Measurements from ENCODE around the gene GJB1.

The GJB1 gene

GRCh38 chrX:71178908-71179307 is 44.1 kb upstream of the GJB1 start:
- no peaks in the 10 kb centered on the region for H3K36me3 ChIP-seq (ENCODE audit: control insufficient read depth in 2 of 2, insufficient read depth in 1 of 2, low read length in 2 of 2)
- peaks cover 3% of the 10 kb centered on the region; the same call in 1 of the 2 replicates for H3K4me1 ChIP-seq (ENCODE audit: control insufficient read depth, insufficient read depth, low read length)
- ChIA-PET POLR2A (no interaction called here), CTCF (interaction anchor here (0.7 to 6.6 kb wide), 12 partner anchors 9 to 1712 kb away, joined by 3 to 40 read pairs (median 4); partner anchors contain the start of gene MED12)
- no peaks in the 10 kb centered on the region; the same call in 1 of the 2 replicates for H3K9me3 ChIP-seq (ENCODE audit: control insufficient read depth, insufficient read depth, low read depth, low read length)
- no peak overlapping the region for H3K4me3 ChIP-seq (ENCODE audit: low read depth, low read length)
- no peak overlapping the region for H3K27ac ChIP-seq (ENCODE audit: extremely low read depth, low read depth, low read length)
- no peak for TF ChIP-seq YY1 (tag by site-specific recombination; IDR thresholded peaks at IDR 0.05)
- TF ChIP-seq PBX3 (CRISPR knock-in tag; IDR thresholded peaks at IDR 0.05): no peak
- peak; percentile 72 for TF ChIP-seq ZNF660 (tag by site-specific recombination; IDR thresholded peaks at IDR 0.05)
- no peak for TF ChIP-seq ZNF266 (tag by site-specific recombination; IDR thresholded peaks at IDR 0.05; ENCODE audit: low read depth)
- TF ChIP-seq ZNF514 (tag by site-specific recombination; IDR thresholded peaks at IDR 0.05): no peak
- no peak for TF ChIP-seq MEIS1 (CRISPR knock-in tag; IDR thresholded peaks at IDR 0.05; ENCODE audit: borderline replicate concordance)
- TF ChIP-seq ZBTB48 (tag by site-specific recombination; IDR thresholded peaks at IDR 0.05): no peak
- no peak for TF ChIP-seq ZNF48 (tag by site-specific recombination; IDR thresholded peaks at IDR 0.05)
- TF ChIP-seq ZNF518A (tag by site-specific recombination; conservative IDR thresholded peaks at IDR 0.05; ENCODE audit: low read depth): no peak
- TF ChIP-seq ZNF654 (tag by site-specific recombination; IDR thresholded peaks at IDR 0.05; ENCODE audit: low read depth): peak; percentile 93
- TF ChIP-seq ZNF292 (tag by site-specific recombination; IDR thresholded peaks at IDR 0.05; ENCODE audit: borderline replicate concordance, low read depth): no peak
- no peak for TF ChIP-seq ZNF777 (tag by site-specific recombination; IDR thresholded peaks at IDR 0.05; ENCODE audit: borderline replicate concordance)
- no peak for TF ChIP-seq ZNF548 (tag by site-specific recombination; IDR thresholded peaks at IDR 0.05)
- TF ChIP-seq HOXA7 (CRISPR knock-in tag; IDR thresholded peaks at IDR 0.05; ENCODE audit: borderline replicate concordance): no peak
- TF ChIP-seq ZNF561 (tag by site-specific recombination; IDR thresholded peaks at IDR 0.05; ENCODE audit: borderline replicate concordance): no peak
- peak; percentile 29; the same call in 1 of the 2 replicates for TF ChIP-seq PRDM10 (tag by site-specific recombination; IDR thresholded peaks at IDR 0.05)
- TF ChIP-seq ZNF571 (tag by site-specific recombination; IDR thresholded peaks at IDR 0.05): no peak
- TF ChIP-seq SALL2 (tag by site-specific recombination; IDR thresholded peaks at IDR 0.05; ENCODE audit: borderline replicate concordance): no peak
- TF ChIP-seq ZNF692 (tag by site-specific recombination; IDR thresholded peaks at IDR 0.05): no peak
- TF ChIP-seq KLF1 (tag by site-specific recombination; IDR thresholded peaks at IDR 0.05): no peak
- TF ChIP-seq ZNF211 (tag by site-specific recombination; IDR thresholded peaks at IDR 0.05; ENCODE audit: low read depth): no peak
- peak; percentile 75 for TF ChIP-seq CTCF (tag by site-specific recombination; IDR thresholded peaks at IDR 0.05)
- TF ChIP-seq ZNF621 (tag by site-specific recombination; IDR thresholded peaks at IDR 0.05): no peak
- no peak for TF ChIP-seq ZBTB7A (tag by site-specific recombination; IDR thresholded peaks at IDR 0.05; ENCODE audit: low read depth)
- TF ChIP-seq ZFP3 (tag by site-specific recombination; IDR thresholded peaks at IDR 0.05; ENCODE audit: low read depth): no peak

All from HEK293 (cell line).